Bone marrow (tissue), 2 donors: Measurements from ENCODE around the gene ZNF575.
"Not testable (repeated sequence)": the region's sequence is repeated elsewhere in the genome, so short reads cannot be mapped to it uniquely, and the experiment has no call there.

ENCODE experiments used
- DNase-seq, 2 donors: peaks; one replicate each; lab custom pipeline; 2025; lab: John Stamatoyannopoulos, UW

ZNF575 gene

DNA sequence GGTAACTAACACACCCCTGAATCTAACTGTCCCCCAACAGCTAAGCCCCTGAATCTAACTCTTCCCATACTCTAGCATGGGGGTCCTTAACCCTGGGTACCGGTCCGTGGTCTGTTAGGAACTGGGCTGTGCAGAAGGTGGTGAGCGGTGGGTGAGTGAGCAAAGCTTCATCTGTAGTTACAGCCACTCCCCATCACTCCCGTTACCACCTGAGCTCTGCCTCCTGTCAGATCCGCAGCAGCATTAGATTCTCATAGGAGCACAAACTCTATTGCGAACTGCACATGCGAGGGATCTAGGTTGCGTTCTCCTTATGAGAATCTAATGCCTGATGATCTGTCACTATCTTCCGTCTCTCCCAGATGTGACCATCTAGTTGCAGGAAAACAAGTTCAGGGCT is 22.3 kb upstream of the ZNF575 start:
- no peak for DNase-seq

DNA sequence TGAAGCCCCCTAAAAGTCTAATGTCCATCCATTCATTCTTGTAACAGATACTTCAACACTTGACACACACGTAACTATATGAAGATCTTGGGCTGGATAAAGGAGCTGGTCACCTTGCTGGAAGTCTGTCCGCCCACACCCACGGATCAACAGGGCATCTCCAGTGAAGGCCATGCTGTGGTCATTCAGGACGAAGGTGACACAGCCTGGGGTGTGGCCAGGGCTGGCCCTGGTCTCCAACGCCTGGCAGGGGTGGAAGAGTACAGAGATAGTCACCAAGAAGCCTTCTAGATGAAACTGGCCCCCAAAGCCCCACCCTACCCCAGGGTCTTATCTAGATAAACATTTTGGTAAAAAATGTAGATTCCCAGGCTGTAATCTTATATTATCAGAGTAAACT is 21.7 kb upstream of the ZNF575 start:
- no peak for DNase-seq

DNA sequence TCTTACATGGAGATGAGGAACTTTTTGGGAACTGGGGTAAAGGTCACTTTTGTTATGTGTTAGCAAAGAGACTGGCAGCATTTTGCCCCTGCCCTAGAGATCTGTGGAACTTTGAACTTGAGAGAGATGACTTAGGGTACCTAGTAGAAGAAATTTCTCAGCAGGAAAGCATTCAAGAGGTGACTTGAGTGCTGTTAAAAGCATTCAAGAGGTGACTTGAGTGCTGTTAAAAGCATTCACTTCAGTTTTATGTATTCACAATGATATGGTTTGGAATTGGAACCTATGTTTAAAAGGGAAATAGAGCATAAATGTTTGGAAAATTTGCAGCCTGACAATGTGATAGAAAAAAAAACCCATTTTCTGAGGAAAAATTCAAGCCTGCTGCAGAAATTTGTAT is 20.6 kb upstream of the ZNF575 start:
- DNase-seq: not testable (repeated sequence)

DNA sequence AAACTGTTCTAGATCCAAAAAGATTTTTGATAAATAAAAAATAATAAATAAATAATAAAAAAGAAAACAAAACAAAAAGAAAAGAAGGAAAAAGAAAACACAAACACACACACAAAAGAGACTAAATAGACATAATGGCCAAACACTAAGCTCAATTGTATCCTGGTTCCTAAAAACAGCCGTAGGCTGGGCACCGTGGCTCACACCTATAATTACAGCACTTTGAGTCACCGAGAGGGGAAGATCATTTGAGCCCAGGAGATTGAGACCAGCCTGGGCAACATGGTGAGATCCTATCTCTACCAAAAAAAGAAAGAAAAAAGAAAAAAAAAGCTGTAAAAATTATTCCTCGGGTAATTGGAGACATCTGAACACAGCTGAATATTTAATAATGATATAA is 14.9 kb upstream of the ZNF575 start:
- DNase-seq: no peak

DNA sequence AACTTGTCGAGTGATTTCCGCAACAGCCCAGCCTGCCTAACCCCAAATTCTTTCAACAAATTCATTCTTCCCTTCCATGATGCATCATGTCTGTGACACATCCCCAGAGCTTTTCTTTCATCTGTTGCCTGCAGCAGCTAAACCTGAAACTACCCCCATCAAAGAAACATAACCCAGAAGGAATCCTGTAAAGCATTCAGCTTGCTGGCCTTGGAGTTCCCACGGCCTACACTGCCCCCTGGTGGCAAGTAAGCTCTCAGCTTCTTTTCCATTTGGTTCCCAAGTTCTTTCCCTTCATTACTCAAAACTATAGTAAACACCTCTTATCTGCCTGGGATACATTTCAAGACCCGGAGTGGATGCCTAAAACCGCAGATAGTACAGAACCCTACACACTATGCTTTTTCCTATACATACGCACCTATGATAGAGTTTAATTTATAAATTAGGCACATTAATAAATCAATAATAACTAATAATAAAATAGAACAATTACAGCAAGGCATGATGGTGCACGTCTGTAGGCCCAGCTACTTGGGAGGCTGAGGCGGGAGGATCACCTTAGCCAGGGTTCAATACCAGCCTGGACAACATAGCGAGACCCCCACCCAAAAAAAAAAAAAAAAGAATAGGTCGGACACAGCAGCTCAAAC is 13.4 kb upstream of the ZNF575 start:
- peak; percentile 34 to 61 for DNase-seq

DNA sequence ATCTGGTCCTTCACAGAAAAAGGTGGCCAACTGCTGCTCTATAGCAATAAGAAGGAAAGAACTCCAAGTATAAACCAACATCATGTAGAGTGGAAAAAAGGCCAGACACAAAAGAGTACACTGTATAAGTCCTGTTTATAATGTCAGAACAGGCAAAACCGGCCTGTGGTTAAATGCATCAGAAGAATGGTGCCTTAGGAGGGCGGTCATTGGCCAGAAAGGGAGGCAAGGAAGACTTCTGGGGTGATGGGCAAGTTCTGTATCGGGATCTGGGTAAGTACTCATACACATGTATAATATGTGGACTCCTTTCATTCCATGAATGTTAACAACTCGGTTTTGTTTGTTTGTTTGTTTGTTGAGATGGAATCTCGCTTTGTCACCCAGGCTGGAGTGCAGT is 10.1 kb upstream of the ZNF575 start:
- DNase-seq: no peak

DNA sequence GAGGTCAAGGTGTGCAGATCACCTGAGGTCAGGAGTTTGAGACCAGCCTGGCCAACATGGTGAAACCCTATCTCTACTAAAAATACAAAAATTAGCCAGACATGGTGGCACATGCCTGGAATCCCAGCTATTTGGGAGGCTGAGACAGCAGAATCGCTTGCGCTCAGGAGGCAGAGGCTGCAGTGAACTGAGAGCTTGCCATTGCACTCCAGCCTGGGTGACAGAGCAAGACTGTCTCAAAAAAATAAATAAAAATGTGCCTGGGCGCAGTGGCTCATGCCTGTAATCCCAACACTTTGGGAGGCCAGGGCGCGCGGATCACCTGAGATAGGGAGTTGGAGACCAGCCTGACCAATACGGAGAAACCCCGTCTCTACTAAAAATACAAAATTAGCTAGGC is 9.3 kb upstream of the ZNF575 start:
- not testable (repeated sequence) for DNase-seq

DNA sequence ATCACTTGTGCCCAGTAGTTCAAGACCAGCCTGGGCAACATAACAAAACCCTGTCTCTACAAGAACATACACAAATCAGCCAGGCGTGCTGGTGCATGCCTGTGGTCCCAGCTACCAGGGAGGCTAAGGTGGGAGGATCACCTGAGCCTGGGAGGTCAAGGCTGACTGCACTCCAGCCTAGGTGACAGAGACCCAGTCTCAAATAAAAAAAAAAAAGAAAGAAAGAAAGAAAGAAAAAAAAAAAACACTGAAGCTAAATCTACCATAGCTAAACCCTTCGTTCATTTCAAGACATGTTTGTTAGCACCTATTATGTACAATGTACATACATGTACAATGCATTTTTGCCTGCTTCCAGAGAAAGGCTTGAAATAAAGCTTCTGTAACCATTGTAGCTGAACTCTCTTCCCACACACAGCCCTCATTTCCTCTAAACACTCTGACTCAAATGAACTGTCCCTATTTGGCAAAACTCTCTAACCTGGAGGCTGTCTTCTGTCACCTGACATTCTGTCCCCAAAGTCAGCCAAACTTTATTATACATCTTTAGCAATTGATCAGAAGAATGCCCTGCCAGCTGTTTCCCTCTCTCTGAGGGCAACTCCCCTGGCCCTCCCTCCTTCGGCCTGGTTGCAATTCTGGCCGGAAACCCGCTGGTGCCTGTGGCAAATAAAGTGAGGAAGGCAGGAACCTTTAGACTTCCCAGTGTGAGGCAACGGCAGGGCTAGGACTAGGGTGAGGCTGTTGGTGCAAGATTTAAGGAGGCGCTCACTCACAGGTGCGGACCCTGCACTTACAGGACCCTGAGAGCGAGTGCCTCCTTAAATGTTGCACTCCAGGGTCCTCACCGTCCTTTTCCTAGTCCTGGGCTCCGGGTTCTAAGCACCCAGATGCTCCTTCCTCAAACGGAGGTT is 7.8 kb upstream of the ZNF575 start:
- DNase-seq: peak; percentile 24 to 80

DNA sequence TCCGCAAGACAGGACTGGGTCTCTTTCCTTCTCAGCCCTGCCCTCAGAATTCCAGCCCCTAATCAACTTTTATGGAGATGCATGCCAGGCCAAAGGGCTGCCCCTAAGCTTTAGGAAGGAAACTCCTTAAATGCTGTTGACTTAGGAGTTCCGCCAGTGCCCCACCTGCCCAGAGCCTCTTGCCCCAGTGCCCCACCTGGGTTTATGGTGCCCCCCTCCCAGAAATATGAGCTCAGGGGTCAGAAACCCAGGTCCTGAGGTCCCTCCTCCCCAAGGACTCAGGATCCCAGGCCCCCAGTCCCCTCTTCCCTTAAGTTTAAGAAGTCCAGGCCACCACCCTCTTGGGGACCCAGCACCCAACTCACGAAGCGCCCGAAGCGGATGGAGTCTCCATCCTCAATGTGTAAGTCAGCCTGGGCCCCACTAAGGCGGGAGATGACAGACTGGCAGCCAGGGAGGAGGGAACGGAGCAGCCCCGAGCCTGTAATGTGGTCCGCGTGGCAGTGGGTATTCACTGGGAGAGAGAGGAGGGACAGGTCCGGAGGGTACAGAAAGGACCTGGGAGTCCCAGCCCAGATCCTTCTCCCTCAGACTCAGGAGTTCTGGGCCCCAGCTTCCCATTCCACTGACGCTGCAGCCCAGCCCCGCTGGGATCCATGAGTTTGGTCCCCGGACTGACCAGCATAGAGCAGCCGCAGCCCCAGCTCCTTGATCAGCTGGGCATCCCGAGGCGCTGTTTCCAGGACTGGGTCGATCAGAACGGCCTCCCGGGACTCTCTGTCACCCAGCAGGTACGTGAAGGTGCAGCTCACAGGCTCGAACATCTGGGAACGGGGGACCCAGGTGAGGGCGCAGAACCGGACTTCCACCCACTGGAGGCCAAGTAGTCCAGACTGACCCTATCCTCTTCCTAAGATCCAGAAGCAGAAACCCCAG is 6.9 kb upstream of the ZNF575 start:
- no peak for DNase-seq

DNA sequence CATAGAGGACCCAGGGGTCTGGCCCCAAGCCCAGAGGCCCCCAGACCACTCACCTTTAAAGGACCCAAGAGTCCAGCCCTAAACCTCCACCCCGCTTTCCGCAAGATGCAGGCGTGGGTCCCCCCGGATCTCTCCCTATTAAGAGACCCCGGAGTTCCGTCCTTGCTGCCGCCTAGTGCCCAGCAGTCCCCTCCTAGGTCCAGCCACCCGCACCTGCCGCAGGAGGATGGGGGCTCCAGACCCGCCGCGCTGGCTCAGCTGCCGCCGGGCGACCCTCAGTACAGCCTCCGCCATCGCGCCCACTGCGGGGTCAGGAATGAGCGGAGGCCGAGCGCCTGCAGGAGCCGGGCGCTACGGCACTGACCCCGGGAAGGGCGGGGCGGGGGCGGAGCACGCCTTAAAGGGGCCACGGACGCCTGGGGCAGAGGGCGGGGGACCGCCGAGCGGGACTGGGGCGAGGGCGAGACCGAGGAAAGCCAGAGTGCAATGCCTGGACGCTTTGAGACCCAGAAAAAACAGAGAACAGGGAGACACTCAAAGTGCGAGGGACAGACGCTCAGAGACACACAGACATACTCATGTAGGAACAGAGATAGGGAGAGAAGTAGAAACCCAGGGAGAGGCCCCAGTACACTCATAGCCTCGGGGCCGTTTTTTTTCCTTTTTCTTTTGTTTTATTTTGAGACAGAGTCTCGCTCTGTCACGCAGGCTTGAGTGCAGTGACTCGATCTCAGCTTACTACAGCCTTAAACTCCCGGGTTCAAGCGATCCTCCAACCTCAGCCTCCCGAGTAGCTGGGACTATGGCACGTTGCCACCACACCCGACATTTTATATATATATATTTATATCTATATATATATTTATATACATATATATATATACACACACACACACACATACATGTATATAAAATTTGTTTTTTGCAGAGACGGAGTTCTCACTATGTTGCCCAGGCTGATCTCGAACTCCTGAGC is 5.8 kb upstream of the ZNF575 start, which contains the start of gene ETHE1:
Gene ETHE1 (minus strand): TSS at position 318 of the 976 bp plus-strand sequence. CDS start 24 bp downstream, at position 294.
- DNase-seq: peak; percentile 49 to 63

DNA sequence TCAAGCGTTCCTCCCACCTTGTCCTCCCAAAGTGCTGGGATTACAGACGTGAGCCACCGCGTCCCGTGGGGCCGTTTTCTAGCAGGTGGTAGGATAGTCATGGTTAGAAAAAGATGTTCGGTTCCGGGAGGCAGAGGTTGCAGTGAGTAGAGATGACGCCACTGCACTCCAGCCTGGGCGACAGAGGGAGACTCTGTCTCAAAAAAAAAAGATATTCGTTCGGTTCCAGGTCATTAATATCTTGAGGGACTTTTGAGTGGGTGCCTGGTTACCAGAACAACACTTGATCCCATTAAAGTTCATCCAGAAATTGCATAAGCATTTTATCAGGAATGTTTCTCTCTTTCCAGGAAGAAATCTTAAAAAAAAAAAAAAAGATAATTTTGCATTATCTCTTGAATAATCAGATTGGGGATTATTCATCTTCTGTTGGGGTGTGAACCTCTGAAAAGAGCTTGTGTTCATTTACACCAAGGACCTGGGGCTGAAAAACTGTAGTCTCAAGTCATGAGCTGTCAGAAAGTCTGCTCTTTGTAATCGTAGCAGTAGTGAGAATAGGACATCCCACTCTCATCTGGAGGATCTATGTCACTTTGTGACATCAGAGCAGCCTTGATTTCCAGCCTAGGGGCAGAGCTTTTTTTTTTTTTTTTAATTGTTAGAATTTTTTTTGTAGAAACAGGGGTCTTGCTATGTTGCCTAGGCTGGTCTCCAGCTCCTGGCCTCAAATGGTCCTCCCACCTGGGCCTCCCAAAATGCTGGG is 4.9 kb upstream of the ZNF575 start:
- no peak for DNase-seq

DNA sequence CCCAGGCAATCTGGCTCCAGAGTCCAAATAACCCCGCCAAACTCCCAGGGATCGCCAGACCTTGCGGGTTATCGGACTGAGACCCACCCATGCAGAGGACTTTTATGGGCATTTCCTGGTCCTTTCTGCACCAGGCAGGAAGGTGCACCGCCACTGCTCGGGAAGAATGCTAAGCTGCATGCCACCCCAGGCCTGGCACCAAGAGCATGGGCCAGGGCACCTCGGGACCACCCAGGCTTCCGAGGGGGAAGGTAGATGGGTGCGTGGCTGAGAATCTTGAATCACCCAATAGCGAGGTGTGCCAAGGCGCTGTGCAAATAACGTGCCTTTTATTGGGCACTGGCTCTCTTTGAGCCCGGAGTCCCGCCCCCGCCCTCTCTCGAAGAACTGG is 422 bp upstream of the ZNF575 start:
- DNase-seq: no peak

DNA sequence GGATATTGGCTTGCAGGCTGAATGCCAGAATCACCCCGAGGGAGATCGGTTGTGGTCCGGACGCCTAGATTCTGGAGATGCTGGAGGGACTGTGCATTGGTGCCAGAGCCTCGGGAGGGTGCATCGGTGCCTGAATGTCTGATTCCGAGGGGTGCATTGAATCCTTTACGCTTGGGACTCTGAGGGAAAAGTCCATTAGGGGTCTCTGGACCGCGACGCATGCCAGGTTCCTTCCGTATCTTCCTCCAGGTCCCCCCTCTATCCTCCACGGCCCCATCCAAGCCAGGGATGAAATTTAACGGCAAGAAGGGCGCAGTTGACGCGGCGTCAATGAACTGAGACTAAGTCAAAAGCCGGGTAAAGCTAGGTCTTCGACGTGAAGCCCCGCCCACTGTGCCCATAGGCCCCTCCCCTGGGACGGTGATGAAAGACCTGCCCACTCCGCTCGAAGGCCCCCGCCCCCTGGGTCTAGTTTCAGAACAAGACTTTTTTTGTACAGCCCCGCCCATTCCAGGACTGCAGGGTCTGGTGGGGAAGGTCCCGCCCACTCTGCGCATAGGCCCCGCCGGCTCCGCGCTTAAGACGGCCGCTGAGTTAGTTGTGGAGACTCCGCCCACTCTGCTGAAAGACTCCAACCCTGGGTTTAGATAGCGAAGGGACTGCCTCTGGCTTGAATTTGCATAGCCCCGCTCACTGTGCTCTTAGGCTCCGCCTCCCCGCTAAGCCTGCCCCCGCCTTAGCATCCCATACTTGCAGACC is 737 bp downstream of the ZNF575 start:
- peak; percentile 79 to 87 for DNase-seq

DNA sequence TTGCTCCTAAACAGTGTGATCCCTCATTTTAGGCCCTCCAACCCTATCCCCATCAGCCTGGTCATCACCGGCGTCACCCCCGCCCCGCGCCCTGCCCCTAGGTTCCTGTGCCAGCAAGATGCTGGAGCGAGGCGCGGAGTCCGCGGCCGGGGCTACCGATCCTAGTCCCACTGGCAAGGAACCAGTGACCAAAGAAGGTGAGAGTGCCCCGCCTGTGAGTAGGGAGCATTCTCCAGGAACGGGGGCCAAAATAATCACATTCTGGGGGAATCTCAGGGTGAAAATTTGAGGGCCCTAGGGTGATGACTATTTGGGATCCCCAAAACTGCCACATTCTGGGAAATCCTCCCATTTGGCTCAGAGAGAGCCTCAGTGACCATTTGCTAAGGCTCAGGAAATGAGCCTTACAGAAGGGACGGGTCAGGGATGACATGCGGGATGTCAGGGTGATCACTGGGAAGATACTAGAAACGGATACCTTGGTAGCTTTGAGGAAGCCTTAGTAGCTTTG is 1.4 kb downstream of the ZNF575 start:
- DNase-seq: no peak

DNA sequence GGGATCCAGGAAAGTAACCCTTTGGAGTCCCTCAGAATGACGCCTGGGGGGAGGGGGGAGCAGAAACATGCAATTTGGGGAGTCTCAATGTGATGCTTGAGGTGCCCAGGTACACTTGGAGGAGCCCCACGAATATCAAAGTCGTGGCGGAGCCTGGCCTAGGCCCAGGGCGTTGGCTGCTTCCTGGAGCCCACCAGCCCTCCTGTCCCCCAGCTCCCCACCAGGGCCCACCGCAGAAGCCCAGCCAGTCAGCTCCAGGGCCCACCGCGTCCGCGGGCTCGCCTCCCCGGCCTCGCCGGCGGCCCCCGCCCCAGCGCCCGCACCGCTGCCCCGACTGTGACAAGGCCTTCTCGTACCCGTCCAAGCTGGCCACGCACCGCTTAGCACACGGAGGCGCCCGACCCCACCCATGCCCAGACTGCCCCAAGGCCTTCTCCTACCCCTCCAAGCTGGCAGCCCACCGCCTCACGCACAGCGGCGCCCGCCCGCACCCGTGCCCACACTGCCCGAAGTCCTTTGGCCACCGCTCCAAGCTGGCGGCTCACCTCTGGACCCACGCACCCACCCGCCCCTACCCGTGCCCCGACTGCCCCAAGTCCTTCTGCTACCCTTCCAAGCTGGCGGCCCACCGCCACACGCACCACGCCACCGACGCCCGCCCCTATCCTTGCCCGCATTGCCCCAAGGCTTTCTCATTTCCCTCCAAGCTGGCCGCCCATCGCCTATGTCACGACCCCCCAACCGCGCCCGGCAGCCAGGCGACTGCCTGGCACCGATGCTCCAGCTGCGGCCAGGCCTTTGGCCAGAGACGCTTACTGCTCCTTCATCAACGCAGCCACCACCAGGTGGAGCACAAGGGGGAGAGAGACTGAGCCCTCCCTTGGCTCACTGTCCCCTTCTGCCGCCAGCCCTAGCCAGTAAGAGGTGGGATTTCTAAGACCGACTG is 2.1 kb downstream of the ZNF575 start:
- no peak for DNase-seq

DNA sequence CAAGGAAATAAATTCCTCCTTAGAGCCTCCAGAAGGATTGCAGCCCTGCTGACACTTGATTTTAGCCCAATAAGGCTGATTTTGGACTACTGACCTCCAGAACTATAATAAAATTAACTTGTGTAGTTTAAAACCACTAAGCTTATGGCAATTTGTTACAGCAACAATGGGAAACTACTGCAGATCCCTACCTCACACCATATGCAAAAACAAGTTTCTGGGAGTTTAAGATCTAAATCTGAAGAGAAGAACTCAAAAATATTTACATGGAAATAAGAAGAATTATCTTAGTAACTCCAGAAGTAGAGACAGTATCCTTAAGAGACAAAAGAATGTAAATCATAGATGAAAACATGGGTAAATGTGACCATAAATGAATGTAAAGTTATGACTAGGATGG is 5.9 kb downstream of the ZNF575 start:
- no peak for DNase-seq

DNA sequence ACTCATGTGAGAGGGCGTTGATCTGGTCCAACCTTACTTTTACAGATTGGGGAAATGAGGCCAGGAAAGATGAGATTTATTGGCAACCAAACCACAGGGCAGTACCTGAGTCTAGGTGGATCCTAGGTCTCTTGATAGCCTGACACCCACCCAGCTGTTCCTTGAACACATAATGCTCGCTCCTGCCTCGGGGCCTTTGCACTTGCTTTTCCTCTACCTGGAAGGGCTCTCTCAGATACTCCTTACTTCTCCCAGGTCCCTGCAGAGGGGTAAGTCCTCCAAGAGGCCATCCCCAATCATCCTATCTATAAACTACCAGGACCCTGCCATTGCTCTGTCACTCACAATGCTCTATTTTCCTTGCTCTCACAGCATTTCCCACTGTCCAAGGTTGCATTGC is 7.4 kb downstream of the ZNF575 start:
- DNase-seq: no peak
